Measurements from ENCODE around the gene TLE1.
"Not testable (repeated sequence)": the region's sequence is repeated elsewhere in the genome, so short reads cannot be mapped to it uniquely, and the experiment has no call there.

The TLE1 gene

DNA sequence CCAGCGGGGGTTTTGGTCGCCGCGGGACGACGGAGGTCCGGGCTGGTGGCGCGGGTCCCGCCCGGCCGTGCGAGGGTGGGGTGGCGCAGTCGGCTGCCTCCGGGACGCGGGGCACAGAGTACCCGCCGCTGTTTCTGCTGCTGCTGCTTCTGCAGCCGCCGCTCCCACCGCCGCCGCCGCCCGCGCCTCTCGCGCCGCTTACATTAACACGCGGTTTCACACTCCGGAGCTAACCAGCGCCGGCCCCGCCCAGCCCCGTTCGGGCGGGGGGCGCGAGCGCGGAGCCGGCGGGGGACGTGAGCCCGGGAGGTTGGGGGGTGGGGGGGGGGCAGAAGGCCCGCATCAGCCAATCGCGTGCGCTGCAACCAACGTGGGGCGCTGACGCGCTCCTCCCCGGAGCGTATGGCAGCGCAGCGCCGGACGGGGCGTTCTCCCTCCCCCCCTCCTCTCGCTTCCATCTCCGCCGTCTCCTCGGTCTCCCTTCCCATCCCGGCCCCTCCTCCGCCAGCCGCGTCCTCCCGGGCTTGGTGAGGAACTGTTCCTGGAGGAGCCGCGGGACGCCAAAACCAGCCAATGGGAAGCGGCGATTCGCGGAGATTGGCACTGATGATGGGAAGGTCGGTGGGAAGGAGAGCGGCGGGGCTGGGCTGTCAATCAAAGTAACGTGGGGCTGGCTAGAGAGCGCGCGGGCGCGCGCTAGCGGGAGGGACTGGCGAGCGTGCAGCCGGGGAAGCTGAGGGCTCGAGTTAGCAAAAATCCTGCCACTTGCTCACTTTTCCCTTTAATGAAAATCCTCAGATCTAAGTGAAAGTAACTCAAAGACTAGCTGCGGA, at the start of gene TLE1:
TLE1 (minus strand) TSS at position 205 of the 833 bp plus-strand sequence. CDS start 1,307 bp downstream, outside the sequence.
- peak; percentile 97 for DNase-seq

DNA sequence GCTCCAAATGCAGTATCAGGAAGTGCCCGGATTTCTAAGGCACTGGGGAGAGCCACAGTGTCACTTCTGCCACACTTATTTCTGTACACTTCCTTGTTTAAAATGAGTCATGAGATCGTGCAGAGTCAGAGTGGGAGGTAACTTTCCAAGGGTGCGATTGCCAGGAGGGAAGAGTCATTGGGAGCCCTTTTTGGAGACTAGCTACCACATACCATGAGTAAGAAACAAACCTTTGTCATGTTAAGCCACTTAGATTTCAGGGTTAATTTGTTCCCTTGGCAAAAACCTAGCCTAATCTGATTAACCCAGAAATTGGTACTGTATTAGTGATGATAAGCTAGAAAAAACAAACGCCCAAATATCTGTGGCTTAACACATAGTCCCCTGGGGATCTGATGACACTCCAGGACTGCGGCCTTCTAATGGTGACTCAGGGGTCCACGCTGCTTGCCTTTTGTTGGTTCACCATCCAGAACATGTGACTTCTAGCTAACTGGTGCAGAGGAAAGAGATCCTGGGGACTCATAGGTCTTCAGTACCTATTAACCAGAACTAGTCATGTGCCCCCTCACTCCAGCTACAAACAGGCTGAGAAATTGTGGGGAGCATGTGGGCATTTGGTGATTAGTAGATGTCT, 48.6 kb upstream of the TLE1 start:
- no peak for DNase-seq

GRCh38 chr9:81730498-81730897, 41.2 kb upstream of the TLE1 start:
- not testable (repeated sequence) for DNase-seq

- DNase-seq = no peak
These were observed 39.8 kb upstream of the TLE1 start for GRCh38 chr9:81729135-81729534.

- DNase-seq = no peak
These were observed 35.0 kb upstream of the TLE1 start for GRCh38 chr9:81724242-81724889.

- DNase-seq = no peak
These were observed 32.9 kb upstream of the TLE1 start for GRCh38 chr9:81722277-81722676.

DNA sequence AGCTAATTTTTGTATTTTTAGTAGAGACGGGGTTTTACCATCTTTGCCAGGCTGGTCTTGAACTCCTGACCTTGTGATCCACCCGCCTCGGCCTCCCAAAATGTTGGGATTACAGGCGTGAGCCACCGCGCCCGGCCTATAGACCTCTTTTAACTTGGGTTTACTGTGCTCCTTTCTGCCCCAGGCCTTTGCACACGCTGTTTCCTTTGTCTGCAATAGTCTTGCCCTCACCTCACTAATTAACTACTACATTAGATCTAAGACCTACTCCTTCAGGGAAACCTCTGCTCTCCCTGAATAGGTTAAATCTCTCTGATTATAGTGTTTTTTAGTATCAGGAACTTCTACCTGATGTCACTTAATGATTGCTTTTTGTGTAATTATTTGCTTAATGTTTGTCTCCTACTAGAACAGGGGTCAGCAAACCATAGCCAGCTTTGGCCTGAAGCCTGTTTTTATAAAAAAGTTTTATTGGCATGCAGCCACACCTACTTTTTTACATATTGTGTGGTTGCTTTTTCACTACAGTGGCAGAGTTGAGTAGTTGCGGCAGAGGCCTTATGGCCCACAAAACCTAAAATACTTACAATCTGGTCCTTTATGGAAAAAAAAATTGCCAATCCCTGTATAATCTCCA, 31.2 kb upstream of the TLE1 start:
- DNase-seq = no peak

DNA sequence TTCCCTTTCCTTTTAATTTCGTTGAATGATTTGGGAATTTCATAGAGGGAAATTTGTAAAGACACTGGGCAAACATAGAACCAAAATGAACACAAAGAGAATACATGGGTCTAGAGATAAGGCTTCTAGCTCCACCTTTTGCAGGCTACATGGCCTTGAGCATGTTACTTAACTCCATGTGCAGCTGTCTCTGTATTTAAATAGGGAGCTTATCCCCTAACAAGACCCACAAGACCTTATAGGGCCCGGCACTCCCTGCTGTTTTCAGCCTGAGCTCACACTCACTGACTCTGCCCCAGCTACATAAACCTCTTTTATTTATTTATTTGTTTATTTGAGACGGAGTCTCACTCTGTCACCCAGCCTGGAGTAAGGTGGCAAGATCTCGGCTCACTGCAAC, 30.6 kb upstream of the TLE1 start:
- DNase-seq = no peak

DNA sequence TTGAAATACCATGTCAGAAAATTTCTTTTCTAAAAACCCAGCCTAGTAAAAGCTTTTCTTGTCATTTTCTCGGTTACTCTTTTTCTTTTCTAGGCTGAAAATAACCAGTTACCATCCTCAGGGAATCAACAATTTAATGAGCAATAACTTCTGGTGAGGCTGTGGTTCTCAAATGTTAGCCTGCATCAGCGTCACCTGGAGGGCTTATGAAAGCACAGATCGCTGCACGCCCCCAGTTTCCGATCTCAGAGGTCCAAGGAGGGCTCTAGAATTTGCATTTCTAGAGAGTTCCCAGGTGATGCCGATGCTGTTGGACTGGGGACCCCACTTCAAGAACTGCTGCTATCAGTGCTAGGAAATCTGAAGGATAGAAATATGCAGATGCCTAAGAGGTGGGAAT, 28.9 kb upstream of the TLE1 start:
- no peak for DNase-seq

GRCh38 chr9:81717747-81718077, 28.4 kb upstream of the TLE1 start:
- DNase-seq = no peak

DNA sequence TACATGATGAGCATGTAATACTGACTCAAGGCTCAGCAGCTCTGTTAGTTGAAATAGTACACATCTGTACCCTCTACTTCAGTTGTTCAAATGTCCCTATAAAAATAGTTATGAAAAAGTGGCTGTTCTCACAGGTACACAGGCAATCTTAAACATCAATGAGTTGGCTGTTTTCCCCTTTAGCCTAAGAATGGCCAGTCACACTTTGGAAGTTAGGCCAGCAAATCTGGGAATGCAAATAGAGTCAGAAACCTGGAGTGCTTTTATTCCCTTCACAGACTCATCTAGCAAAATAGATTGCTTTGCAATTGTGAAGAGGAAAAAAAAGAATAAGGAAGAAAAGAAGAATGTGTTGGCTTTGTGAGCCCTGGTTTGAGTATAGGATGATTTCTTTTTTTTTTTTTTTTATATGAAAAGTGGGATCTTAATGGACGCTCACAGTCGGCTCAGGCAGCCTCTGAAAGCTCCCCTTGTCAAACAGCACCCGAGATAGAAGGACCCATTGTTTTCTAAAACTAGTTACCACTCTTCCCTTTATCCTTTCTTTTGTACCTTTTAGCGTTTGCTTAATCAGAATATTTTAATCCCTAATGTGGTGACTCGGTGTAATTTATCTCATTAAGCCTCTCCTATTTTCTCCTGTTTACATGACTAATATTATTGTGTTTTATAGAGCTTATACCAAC, 27.9 kb upstream of the TLE1 start:
- no peak for DNase-seq

- DNase-seq = no peak
These were observed 27.1 kb upstream of the TLE1 start for GRCh38 chr9:81716409-81716808.

- no peak for DNase-seq
These were observed 16.2 kb upstream of the TLE1 start for GRCh38 chr9:81705578-81705977.

GRCh38 chr9:81694541-81694940, 5.2 kb upstream of the TLE1 start:
- no peak for DNase-seq

GRCh38 chr9:81693671-81694378, 4.5 kb upstream of the TLE1 start:
- no peak for DNase-seq

DNA sequence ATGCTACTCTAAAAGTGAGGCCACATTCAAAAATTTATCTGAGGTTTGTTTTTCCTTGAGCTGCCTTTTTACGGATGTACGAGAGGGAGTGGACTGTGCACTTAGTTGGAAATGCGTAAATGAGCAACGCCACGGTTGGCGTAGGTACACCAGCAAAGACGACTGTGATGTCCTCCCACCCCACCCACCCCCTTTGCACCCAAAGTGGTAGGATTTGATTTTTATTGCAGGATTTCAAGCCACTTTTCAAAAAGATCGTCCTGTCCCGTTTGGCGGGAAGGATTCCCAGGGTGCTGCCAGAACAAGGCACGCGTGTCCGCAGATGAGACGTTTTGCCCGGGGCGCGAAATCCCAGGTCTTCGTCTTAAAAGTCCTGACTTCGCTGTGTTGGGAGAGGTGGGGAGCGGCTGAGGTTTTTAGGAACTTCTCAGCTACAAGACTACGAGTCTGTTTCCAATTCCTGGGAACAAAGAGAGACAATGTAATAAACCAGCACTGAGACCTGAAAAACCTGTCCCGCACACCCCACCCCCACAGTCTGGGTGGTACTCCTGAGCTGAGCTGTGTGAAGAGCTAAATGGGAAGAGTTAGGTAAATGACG, 1.0 kb upstream of the TLE1 start:
- DNase-seq = peak; percentile 34

DNA sequence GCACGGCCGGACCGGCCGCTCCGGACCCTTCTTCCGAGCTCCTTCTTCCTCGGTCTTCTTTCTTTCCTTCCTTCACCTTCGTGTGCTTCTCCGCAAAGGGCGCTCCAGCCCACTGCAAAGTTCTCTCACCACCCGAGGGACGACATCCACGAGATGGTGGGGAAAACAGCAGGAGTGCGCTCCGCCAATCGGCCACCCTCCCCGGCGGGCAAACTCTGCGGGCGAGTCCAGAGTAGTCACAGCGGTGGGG, 329 bp downstream of the TLE1 start:
- not testable (repeated sequence) for DNase-seq

GRCh38 chr9:81688262-81689092, 870 bp downstream of the TLE1 start:
- peak; percentile 16 for DNase-seq

- no peak for DNase-seq
These were observed 1.7 kb downstream of the TLE1 start for GRCh38 chr9:81687521-81688261.
